HT-29 (cell line): Measurements from ENCODE around the gene HS3ST3A1. TPM values are rescaled to one million over a fixed set of nuclear protein-coding genes. Genes with fewer than 3 reads are reported as not detected.

ENCODE experiments used
- DNase-seq: peaks from one replicate; pipeline ENCODE4 v3.0.0-alpha.2; 2015; ENCODE audit warnings: low spot score
- total RNA-seq: library from RNA; depleted of rRNA; stranded (reverse); fragments of >200 nt; shearing (Covaris generic); gene quantifications from 2 replicates; pipeline ENCODE4 v1.2.3, GENCODE V29; 2014

Gene HS3ST3A1
- total RNA-seq, 1 experiment from 2014 or later: not detected

- no peak for DNase-seq
These were observed 109.6 kb downstream of the HS3ST3A1 start for GRCh38 chr17:13491916-13492736.

GRCh38 chr17:13491491-13491890 is 110.2 kb downstream of the HS3ST3A1 start:
- no peak for DNase-seq

- DNase-seq: no peak
These were observed 110.7 kb downstream of the HS3ST3A1 start for GRCh38 chr17:13490906-13491482.

GRCh38 chr17:13490427-13490826 is 111.3 kb downstream of the HS3ST3A1 start:
- no peak for DNase-seq

GRCh38 chr17:13485327-13485726 is 116.4 kb downstream of the HS3ST3A1 start:
- no peak for DNase-seq

GRCh38 chr17:13484020-13484419 is 117.7 kb downstream of the HS3ST3A1 start:
- DNase-seq: no peak

- no peak for DNase-seq
These were observed 120.9 kb downstream of the HS3ST3A1 start for GRCh38 chr17:13480877-13481276.

GRCh38 chr17:13478326-13478830 is 123.4 kb downstream of the HS3ST3A1 start:
- DNase-seq: no peak

GRCh38 chr17:13477180-13477611 is 124.5 kb downstream of the HS3ST3A1 start:
- DNase-seq: no peak

- no peak for DNase-seq
These were observed 125.0 kb downstream of the HS3ST3A1 start for GRCh38 chr17:13476720-13477119.

GRCh38 chr17:13475574-13476223 is 126.0 kb downstream of the HS3ST3A1 start:
- DNase-seq: no peak

GRCh38 chr17:13474073-13474800 is 127.5 kb downstream of the HS3ST3A1 start:
- no peak for DNase-seq

GRCh38 chr17:13465678-13466077 is 136.1 kb downstream of the HS3ST3A1 start:
- no peak for DNase-seq

GRCh38 chr17:13462673-13463124 is 139.0 kb downstream of the HS3ST3A1 start:
- DNase-seq: no peak

GRCh38 chr17:13462146-13462545 is 139.6 kb downstream of the HS3ST3A1 start:
- no peak for DNase-seq

- no peak for DNase-seq
These were observed 141.3 kb downstream of the HS3ST3A1 start for GRCh38 chr17:13460261-13461000.

GRCh38 chr17:13457783-13458182 is 143.9 kb downstream of the HS3ST3A1 start:
- no peak for DNase-seq
